ENCODE results near the gene ZFYVE28.

DNA sequence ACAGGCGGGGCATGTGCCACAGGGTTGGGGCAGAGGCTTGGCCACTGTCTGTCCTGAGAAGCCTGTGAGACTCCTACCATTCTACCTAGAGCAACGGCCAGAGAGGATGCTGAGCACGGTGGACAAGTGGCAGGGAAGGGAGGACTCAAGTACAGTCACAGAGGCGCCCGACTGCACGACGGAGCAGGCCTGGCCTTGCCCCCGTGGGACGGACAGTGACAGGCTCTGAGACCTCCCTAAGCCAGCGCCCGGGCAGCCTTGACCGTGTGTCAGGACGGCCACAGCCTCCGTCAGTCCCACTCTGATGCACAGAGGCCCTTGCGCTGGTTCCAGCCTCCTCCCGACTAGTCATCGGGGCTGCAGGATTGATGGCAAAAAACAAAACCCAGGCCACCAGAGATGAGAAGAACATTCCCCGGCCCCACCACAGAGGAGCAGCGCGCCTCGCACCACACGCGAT is 119.9 kb downstream of the ZFYVE28 start:
- TF ChIP-seq, protein P1, sequence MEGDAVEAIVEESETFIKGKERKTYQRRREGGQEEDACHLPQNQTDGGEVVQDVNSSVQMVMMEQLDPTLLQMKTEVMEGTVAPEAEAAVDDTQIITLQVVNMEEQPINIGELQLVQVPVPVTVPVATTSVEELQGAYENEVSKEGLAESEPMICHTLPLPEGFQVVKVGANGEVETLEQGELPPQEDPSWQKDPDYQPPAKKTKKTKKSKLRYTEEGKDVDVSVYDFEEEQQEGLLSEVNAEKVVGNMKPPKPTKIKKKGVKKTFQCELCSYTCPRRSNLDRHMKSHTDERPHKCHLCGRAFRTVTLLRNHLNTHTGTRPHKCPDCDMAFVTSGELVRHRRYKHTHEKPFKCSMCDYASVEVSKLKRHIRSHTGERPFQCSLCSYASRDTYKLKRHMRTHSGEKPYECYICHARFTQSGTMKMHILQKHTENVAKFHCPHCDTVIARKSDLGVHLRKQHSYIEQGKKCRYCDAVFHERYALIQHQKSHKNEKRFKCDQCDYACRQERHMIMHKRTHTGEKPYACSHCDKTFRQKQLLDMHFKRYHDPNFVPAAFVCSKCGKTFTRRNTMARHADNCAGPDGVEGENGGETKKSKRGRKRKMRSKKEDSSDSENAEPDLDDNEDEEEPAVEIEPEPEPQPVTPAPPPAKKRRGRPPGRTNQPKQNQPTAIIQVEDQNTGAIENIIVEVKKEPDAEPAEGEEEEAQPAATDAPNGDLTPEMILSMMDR (IDR thresholded peaks at IDR 0.05), result no peak
- no peak for TF ChIP-seq EZH2 (IDR thresholded peaks at IDR 0.05)
